Skeletal muscle cell (primary cell): ENCODE measurements around the gene ADCY1.

Experiments
- DNase-seq: peaks from one replicate; pipeline ENCODE4 v3.0.0-alpha.2; 2010; ENCODE audit warnings: low read depth
- H3K4me3 ChIP-seq: 2 replicates; pipeline ENCODE4 v1.5.1; 2011; ENCODE audit warnings: low read depth, mild to moderate bottlenecking, control low read depth, low read length, moderate library complexity

ADCY1 gene

GRCh38 chr7:45700556-45700955, 126.4 kb downstream of the ADCY1 start:
- DNase-seq = no peak

GRCh38 chr7:45701701-45702510, 127.7 kb downstream of the ADCY1 start:
- no peak overlapping the region for H3K4me3 ChIP-seq
- DNase-seq = no peak

More at GRCh38 chr7:45700556-45700955, 126.4 kb downstream of the ADCY1 start:
- no peak overlapping the region for H3K4me3 ChIP-seq

- DNase-seq = no peak
- H3K4me3 ChIP-seq = no peak overlapping the region
Measured at GRCh38 chr7:45702751-45703150, 128.6 kb downstream of the ADCY1 start.

GRCh38 chr7:45703373-45703821, 129.2 kb downstream of the ADCY1 start:
- no peak overlapping the region for H3K4me3 ChIP-seq
- DNase-seq = no peak

GRCh38 chr7:45703911-45704682, 129.9 kb downstream of the ADCY1 start:
- no peak overlapping the region for H3K4me3 ChIP-seq
- DNase-seq = no peak

GRCh38 chr7:45704683-45705016, 130.5 kb downstream of the ADCY1 start:
- no peak overlapping the region for H3K4me3 ChIP-seq
- DNase-seq = no peak

GRCh38 chr7:45708046-45708950, 134.1 kb downstream of the ADCY1 start:
- DNase-seq = no peak
- no peak overlapping the region for H3K4me3 ChIP-seq

GRCh38 chr7:45709168-45710042, 135.2 kb downstream of the ADCY1 start:
- DNase-seq = no peak
- no peak overlapping the region for H3K4me3 ChIP-seq

- no peak overlapping the region for H3K4me3 ChIP-seq
- no peak for DNase-seq
Measured at GRCh38 chr7:45710271-45711160, 136.3 kb downstream of the ADCY1 start.

- DNase-seq = no peak
Measured at GRCh38 chr7:45711161-45711490, 137.0 kb downstream of the ADCY1 start.

GRCh38 chr7:45712057-45712689, 138.0 kb downstream of the ADCY1 start:
- DNase-seq = no peak
- H3K4me3 ChIP-seq = no peak overlapping the region

More at GRCh38 chr7:45711161-45711490, 137.0 kb downstream of the ADCY1 start:
- no peak overlapping the region for H3K4me3 ChIP-seq

- no peak for DNase-seq
- H3K4me3 ChIP-seq = no peak overlapping the region
Measured at GRCh38 chr7:45712872-45713668, 138.9 kb downstream of the ADCY1 start.

GRCh38 chr7:45713669-45714520, 139.7 kb downstream of the ADCY1 start:
- DNase-seq = no peak
- H3K4me3 ChIP-seq = no peak overlapping the region

GRCh38 chr7:45714521-45714820, 140.3 kb downstream of the ADCY1 start:
- no peak overlapping the region for H3K4me3 ChIP-seq
- no peak for DNase-seq

GRCh38 chr7:45715471-45716352, 141.5 kb downstream of the ADCY1 start:
- H3K4me3 ChIP-seq = no peak overlapping the region
- no peak for DNase-seq
